Measurements from ENCODE around the gene CEP68. TPM values are rescaled to one million over a fixed set of nuclear protein-coding genes. Genes with fewer than 3 reads are reported as not detected.

CEP68 gene
- polyA plus RNA-seq, 12 donors: 20.9 to 35.6 (median 27.6) TPM; not detected in 1

- no peak for DNase-seq
Observed at GRCh38 chr2:65057054-65057375, 799 bp downstream of the CEP68 start.

GRCh38 chr2:65057391-65058052 lies 1.3 kb downstream of the CEP68 start:
- DNase-seq: no peak

- no peak for DNase-seq
Observed at GRCh38 chr2:65059071-65059470, 2.9 kb downstream of the CEP68 start.

- DNase-seq: no peak
Observed at GRCh38 chr2:65061146-65061909, 5.1 kb downstream of the CEP68 start.

GRCh38 chr2:65061910-65062339 lies 5.7 kb downstream of the CEP68 start:
- DNase-seq: no peak

- DNase-seq: no peak
Observed at GRCh38 chr2:65062843-65063825, 6.9 kb downstream of the CEP68 start.

GRCh38 chr2:65064728-65065552 lies 8.7 kb downstream of the CEP68 start:
- DNase-seq: peak; percentile 56

GRCh38 chr2:65067806-65068553 lies 11.8 kb downstream of the CEP68 start:
- no peak for DNase-seq

GRCh38 chr2:65069439-65069824 lies 13.2 kb downstream of the CEP68 start:
- DNase-seq: no peak

- no peak for DNase-seq
Observed at GRCh38 chr2:65070172-65070830, 14.1 kb downstream of the CEP68 start.

GRCh38 chr2:65070856-65071255 lies 14.6 kb downstream of the CEP68 start:
- no peak for DNase-seq

GRCh38 chr2:65071499-65072180 lies 15.4 kb downstream of the CEP68 start:
- no peak for DNase-seq

- DNase-seq: no peak
Observed at GRCh38 chr2:65072181-65072970, 16.2 kb downstream of the CEP68 start.

- DNase-seq: no peak
Observed at GRCh38 chr2:65073879-65074565, 17.8 kb downstream of the CEP68 start.

- no peak for DNase-seq
Observed at GRCh38 chr2:65075176-65075575, 19.0 kb downstream of the CEP68 start.

- DNase-seq: no peak
Observed at GRCh38 chr2:65075605-65076344, 19.6 kb downstream of the CEP68 start.

- DNase-seq: no peak
Observed at GRCh38 chr2:65076345-65076710, 20.1 kb downstream of the CEP68 start.
